PC-3 (cell line): ENCODE results near the gene ZNF816. TPM values are rescaled to one million over a fixed set of nuclear protein-coding genes. Genes with fewer than 3 reads are reported as not detected.

ENCODE experiments used
- ATAC-seq: fragments of 200-7000 bp; cut with Tn5 transposase; 2 replicates; pipeline ENCODE4 v1.9.1; 2020; ENCODE audit warnings: mild to moderate bottlenecking, moderate library complexity
- BruUV-seq: library from RNA; stranded (reverse); fragments of 400-500 nt; replicated peaks from 2 replicates; lab custom pipeline; 2021; lab: Mats Ljungman, UMichigan
- CTCF ChIA-PET: fragments of 300-600 bp; sonication (Branson Sonifier 250); formaldehyde crosslinking; loops from one replicate; lab custom pipeline; 2022; ENCODE audit warnings: antibody characterized with exemption; lab: Charles Lee
- POLR2A ChIA-PET: fragments of 300-600 bp; sonication (Branson Sonifier 250); formaldehyde crosslinking; loops from one replicate; lab custom pipeline; 2022; ENCODE audit warnings: antibody characterized with exemption; ENCODE audit not compliant: unreplicated experiment; lab: Charles Lee
- DNase-seq: peaks from one replicate; pipeline ENCODE4 v3.0.0-alpha.2; 2015
- H2AFZ ChIP-seq: fragments of 300-600 bp; sonication (generic); 2 replicates; pipeline ENCODE4 v1.6.0; 2016; ENCODE audit warnings: antibody characterized with exemption, low read length
- H3F3A ChIP-seq: fragments of 300-600 bp; sonication (generic); one replicate; pipeline ENCODE4 v1.6.0; 2017; ENCODE audit warnings: antibody characterized with exemption, low read length, control low read depth, mild to moderate bottlenecking; ENCODE audit not compliant: unreplicated experiment
- H3K27ac ChIP-seq: fragments of 300-600 bp; sonication (generic); 2 replicates; pipeline ENCODE4 v1.5.1; 2016; ENCODE audit warnings: mild to moderate bottlenecking, low read length
- H3K27me3 ChIP-seq: fragments of 300-600 bp; sonication (generic); 2 replicates; pipeline ENCODE4 v1.6.1; 2016; ENCODE audit warnings: low read length, mixed read lengths
- H3K36me3 ChIP-seq: fragments of 300-600 bp; sonication (generic); 2 replicates; pipeline ENCODE4 v1.6.1; 2016; ENCODE audit warnings: low read depth, mixed run types, low read length, mixed read lengths
- H3K4me1 ChIP-seq: fragments of 300-600 bp; sonication (generic); 2 replicates; pipeline ENCODE4 v1.5.1; 2016; ENCODE audit warnings: low read length; ENCODE audit not compliant: insufficient read depth
- H3K4me2 ChIP-seq: fragments of 300-600 bp; sonication (generic); 2 replicates; pipeline ENCODE4 v1.6.0; 2016; ENCODE audit warnings: low read length
- H3K4me3 ChIP-seq: fragments of 300-600 bp; sonication (generic); 2 replicates; pipeline ENCODE4 v1.5.1; 2016; ENCODE audit warnings: mild to moderate bottlenecking, low read length, mixed read lengths
- H3K79me2 ChIP-seq: fragments of 300-600 bp; sonication (generic); 2 replicates; pipeline ENCODE4 v1.6.1; 2017; ENCODE audit warnings: low read length, mixed read lengths
- H3K9ac ChIP-seq: fragments of 300-600 bp; sonication (generic); 2 replicates; pipeline ENCODE4 v1.6.0; 2016; ENCODE audit warnings: mild to moderate bottlenecking, low read length
- H3K9me2 ChIP-seq: fragments of 300-600 bp; sonication (generic); replicated peaks from 2 replicates; pipeline ENCODE4 v1.6.1; 2016; ENCODE audit warnings: mixed run types, low read length, mixed read lengths
- H3K9me3 ChIP-seq: fragments of 300-600 bp; sonication (generic); 2 replicates; pipeline ENCODE4 v1.6.1; 2016; ENCODE audit warnings: low read length, mixed read lengths
- H4K20me1 ChIP-seq: fragments of 300-600 bp; sonication (generic); 2 replicates; pipeline ENCODE4 v1.6.1; 2016; ENCODE audit warnings: low read length, mixed read lengths
- CTCF ChIP-seq: fragments of 300-600 bp; sonication (generic); conservative IDR thresholded peaks from 2 replicates; pipeline ENCODE4 v1.5.1; 2017; ENCODE audit warnings: antibody characterized with exemption, low read depth, mild to moderate bottlenecking, low read length
- EZH2 ChIP-seq: fragments of 300-600 bp; sonication (generic); IDR thresholded peaks from one replicate; pipeline ENCODE4 v1.6.1; 2017; ENCODE audit warnings: antibody characterized with exemption, mild to moderate bottlenecking, low read length; ENCODE audit not compliant: unreplicated experiment
- EZH2phosphoT487 ChIP-seq: fragments of 300-600 bp; sonication (generic); IDR thresholded peaks from 2 replicates; pipeline ENCODE4 v1.6.1; 2018; ENCODE audit warnings: mild to moderate bottlenecking, antibody characterized with exemption, low read length, borderline replicate concordance
- intact Hi-C: fragments of 100-400 bp; cut with micrococcal nuclease; formaldehyde crosslinking; loops from 2 replicates; pipeline ENCODE4 v1.9.0; 2023
- total RNA-seq: library from RNA; depleted of rRNA; stranded (reverse); fragments of >200 nt; gene quantifications from 2 replicates; pipeline ENCODE4 v1.2.3, GENCODE V29; 2014

Gene ZNF816
- total RNA-seq, 1 experiment from 2014 or later = 10.2 TPM

DNA sequence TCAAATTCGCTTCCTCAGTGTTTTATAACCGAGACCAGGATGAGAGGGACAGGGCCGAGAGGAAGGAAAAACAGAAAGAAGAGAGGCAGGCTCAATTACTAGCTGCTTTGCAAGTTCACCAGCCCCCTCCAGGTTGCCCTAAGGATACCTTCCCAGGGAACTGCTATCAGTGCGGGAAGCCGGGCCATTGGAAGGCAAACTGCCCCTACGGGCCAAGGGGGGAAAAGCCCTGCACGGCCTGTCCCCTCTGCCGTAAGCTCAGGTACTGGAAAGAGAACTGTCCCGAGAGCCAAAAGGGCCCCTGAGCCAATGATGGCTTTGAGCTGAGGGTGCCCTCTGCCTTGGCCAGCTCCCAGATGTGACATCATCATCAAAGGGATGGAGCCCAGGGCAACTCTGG is 47.8 kb upstream of the ZNF816 start:
- ATAC-seq = no peak

DNA sequence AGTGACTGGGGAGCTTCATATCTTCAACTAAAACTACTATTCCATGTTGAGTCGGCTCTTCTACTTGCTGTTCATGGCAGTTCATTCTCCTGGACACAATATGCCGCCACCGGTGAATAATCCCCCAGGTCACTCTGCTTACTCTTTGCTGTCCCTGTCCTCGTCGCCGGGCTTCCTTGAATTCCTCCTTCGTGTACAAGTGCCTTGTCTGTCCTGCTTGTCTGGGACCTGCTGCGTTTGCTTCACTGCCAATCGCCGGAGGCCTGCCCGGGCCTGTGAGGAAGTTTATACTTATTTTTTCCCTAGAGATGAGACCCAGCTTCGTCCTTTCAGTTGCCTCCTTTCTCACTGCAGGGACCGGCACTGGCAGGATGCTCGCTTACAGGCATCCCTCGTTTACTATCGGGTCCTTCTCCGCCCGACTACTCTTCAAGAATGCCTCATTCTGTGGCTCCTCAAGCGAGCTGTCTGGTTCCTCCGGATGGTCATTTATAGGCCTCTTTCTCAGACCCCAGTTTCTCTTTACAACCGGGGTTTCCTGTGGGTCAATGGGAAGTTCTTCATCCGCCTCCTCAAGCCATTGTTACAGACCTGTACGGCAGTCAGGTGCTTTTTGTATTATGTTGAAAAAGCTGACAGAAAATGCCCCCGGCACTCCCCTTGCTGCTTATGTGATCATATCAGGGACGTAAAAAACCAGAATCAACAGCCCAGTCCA is 45.5 kb upstream of the ZNF816 start:
- POLR2A ChIA-PET = no interaction called here
- CTCF ChIA-PET = no interaction called here
- H3K9me3 ChIP-seq = peaks cover 10% of the 10 kb centered on the region
- H3K79me2 ChIP-seq = no peaks in the 10 kb centered on the region
- H3K36me3 ChIP-seq = no peaks in the 10 kb centered on the region
- peaks cover 4% of the 10 kb centered on the region for H3K4me1 ChIP-seq
- ATAC-seq = no peak
- intact Hi-C loops = no loop called here
- H3K9me2 ChIP-seq = no peaks in the 10 kb centered on the region
- no peaks in the 10 kb centered on the region for H4K20me1 ChIP-seq
- DNase-seq = no peak
- H3K27me3 ChIP-seq = no peaks in the 10 kb centered on the region
- no peak overlapping the region for H3K9ac ChIP-seq
- no TSS peak for BruUV-seq
- no peak overlapping the region for H2AFZ ChIP-seq
- H3K27ac ChIP-seq = no peak overlapping the region
- no peak overlapping the region for H3K4me2 ChIP-seq
- H3K4me3 ChIP-seq = no peak overlapping the region
- TF ChIP-seq EZH2 (no peak), EZH2phosphoT487 (no peak), CTCF (no peak)
- H3F3A ChIP-seq = no peaks in the 10 kb centered on the region

More for the DNA sequence above, 47.8 kb upstream of the ZNF816 start:
- BruUV-seq = no TSS peak
- no peaks in the 10 kb centered on the region for H3F3A ChIP-seq
- H3K9me3 ChIP-seq = peaks cover 10% of the 10 kb centered on the region
- POLR2A ChIA-PET = no interaction called here
- H3K4me2 ChIP-seq = no peak overlapping the region
- H3K36me3 ChIP-seq = no peaks in the 10 kb centered on the region
- no peaks in the 10 kb centered on the region for H4K20me1 ChIP-seq
- peaks cover 4% of the 10 kb centered on the region for H3K4me1 ChIP-seq
- H3K9me2 ChIP-seq = no peaks in the 10 kb centered on the region
- TF ChIP-seq EZH2phosphoT487 (no peak), CTCF (no peak), EZH2 (no peak)
- CTCF ChIA-PET = no interaction called here
- no peak overlapping the region for H3K4me3 ChIP-seq
- intact Hi-C loops = no loop called here
- DNase-seq = no peak
- no peak overlapping the region for H3K9ac ChIP-seq
- H3K27ac ChIP-seq = no peak overlapping the region
- no peaks in the 10 kb centered on the region for H3K27me3 ChIP-seq
- H2AFZ ChIP-seq = no peak overlapping the region
- H3K79me2 ChIP-seq = no peaks in the 10 kb centered on the region

- H3K36me3 ChIP-seq = no peaks in the 10 kb centered on the region
- ChIA-PET POLR2A (no interaction called here), CTCF (no interaction called here)
- H3K9ac ChIP-seq = no peak overlapping the region
- H3K79me2 ChIP-seq = no peaks in the 10 kb centered on the region
- H3K4me1 ChIP-seq = peaks cover 4% of the 10 kb centered on the region
- H3K27me3 ChIP-seq = no peaks in the 10 kb centered on the region
- H2AFZ ChIP-seq = no peak overlapping the region
- H3K9me3 ChIP-seq = peaks cover 10% of the 10 kb centered on the region
- H4K20me1 ChIP-seq = no peaks in the 10 kb centered on the region
- DNase-seq (no peak), ATAC-seq (no peak)
- no TSS peak for BruUV-seq
- no peak for TF ChIP-seq EZH2phosphoT487
- TF ChIP-seq CTCF = no peak
- no peak for TF ChIP-seq EZH2
- H3K27ac ChIP-seq = no peak overlapping the region
- no peak overlapping the region for H3K4me2 ChIP-seq
- no peaks in the 10 kb centered on the region for H3K9me2 ChIP-seq
- H3F3A ChIP-seq = no peaks in the 10 kb centered on the region
- H3K4me3 ChIP-seq = no peak overlapping the region
- intact Hi-C loops = no loop called here
Measured at GRCh38 chr19:53007606-53008005, 44.9 kb upstream of the ZNF816 start.
